Stimulated activated naive CD4-positive, alpha-beta T cell (primary cell): ENCODE results near the gene N4BP2.

ENCODE experiments used
- DNase-seq, 6 experiments: peaks; one replicate each; lab custom pipeline; 2025; lab: John Stamatoyannopoulos, UW

The N4BP2 gene

DNA sequence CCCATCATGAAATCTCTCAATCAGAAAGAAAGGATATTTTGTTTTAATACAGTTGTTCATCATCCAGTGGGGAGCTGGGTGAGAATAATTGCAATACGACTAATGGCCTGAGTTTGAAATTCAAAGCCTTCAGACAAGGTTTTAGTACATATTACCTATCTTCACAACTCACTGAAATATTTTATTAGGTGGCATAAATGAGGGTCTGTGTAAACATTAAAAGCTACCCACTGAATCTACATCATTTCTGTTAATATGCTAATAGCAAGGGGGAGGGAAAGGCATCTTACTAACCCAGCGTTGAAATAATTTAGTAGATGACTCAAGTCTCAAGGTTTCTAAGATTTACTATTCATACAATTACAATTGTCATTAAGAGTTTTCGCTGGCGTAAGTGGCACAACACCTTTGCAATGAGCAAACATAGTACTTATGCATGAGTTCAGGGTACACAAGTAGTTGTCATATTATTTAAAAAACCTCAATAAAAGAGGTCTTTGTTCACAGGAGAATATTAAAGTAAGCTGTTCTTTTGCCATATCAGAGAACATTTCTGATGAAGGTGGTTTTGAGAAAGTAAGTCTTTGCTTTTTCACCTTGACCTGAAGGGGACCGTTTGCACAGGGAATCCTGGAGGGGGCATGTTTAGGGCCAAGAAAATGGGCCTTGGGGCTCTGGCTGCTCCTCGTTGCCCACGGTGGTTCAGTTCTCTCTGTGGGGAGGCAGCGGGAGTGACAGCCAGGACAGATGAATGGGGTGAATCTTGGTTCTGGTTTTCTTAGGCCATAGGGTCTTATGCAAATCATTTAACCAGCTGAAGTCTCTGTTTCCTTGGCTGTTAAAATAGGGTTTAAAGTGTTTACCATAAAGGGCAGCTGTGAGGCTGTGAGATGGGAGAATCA, 135.7 kb downstream of the N4BP2 start:
- no peak for DNase-seq

DNA sequence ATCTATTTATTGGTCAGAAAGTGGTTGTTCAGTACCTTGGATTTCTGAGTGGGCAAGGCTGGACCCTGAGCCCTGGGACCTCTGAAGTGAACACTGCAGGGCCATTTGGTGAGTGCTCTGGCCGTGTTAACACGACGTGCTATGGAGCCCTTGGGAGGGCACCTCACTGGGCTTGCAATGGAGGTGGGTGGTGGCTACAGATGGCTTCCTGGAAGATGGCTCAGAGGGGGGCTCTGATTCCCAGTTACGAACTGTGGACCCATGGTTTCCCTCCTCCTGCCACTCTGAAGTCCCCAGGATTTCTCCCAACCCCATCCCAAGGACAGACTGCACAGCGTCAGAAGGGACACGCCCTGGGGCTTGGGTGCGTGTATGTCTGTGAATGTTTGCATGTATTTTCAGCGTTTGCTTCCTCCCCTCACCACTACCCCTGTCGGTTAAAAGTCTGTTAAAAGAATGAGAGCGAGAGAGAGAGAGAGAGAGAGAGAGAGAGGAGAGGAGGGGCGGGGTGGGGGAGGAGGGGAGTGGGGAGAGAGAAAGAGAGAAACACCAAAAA, 136.4 kb downstream of the N4BP2 start:
- peak; percentile 47 to 79 (median 60) for DNase-seq

DNA sequence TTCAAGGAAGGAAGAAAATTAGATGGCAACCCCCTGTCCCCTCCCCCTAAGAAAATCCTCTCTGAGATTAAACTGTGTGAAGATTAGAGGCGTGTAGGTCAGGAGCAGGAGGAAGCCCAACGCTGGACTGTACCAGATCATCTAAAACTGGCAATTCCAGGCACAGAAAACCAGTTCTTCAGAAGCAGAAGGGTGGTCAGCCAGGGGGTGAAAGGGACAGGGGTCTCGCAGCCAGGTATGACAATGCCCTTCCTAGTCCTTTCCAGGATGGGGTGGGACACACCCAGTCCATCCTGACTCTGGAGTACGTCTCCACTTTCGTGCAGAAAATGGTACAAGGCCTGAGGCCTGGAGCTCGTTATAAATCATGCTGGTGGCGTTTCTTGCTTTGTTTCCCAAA, 136.9 kb downstream of the N4BP2 start:
- DNase-seq: no peak

DNA sequence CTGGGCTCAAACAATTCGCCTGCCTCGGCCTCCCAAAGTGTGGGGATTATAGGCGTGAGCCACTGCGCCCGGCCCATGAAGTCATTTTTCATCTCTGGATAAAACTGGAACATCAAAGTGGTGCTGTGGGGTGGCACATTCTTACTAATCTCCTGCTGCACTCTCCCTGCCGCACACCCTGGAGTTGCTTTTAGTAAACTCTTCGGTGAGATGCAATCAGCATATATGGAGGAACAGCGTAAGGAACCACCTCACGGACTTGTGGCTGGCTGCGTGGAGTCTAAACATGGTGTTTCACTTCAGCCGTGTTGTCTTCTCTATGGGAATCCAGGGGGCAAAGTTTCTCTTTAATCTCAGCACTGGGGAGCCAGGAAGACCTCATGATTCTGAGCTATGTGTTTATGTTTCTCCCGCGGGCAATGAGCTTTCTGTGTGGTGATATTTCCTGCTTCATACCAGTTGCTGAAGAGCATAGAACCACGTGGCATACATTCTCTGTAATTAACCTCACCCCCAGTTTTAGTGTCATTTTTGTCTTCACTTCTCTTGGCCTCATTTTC, 138.0 kb downstream of the N4BP2 start:
- DNase-seq: peak; percentile 40 to 80 (median 70)

DNA sequence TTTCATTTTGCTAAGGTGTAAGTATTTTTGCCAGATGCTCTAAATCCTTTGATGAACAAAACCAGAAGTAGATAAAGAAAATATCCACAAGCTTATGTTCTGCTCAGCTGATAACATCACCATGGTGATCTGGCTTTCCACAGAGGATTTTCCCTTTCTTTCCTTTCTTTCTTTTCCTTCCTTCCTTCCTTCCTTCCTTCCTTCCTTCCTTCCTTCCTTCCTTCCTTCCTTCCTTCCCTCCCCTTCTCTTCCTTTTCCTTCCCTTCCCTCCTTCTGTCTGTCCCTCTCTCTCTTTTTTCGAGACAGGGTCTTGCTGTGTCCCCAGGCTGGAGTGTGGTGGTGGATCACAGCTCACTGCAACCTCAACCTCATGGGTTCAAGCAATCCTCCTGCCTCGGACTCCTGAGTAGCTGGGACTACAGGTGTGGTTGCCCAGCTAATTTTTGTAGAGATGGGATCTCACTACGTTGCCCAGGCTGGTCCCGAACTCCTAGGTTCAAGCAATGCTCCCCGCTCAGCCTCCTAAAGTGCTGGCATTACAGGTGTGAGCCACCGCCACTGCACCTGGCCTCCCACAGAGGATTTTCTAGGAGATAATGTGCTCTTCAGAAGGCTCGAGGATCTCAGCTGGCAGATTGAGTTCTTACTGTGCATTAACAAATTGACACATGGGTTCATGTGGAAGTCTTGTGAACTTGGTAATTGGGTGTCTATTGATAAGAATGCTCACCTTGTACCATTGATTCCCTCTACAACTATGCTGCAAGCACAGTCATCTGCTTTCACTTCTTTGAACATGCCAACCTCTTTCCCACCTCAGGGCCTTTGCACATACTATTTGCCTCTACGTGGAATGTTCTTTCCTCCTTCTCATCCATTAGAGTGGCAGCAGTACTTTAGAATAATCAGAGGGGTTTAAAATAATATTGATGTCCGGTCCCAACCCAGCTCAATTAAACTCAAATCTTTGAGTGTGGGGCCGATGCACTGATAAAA, 138.8 kb downstream of the N4BP2 start:
- DNase-seq: no peak

DNA sequence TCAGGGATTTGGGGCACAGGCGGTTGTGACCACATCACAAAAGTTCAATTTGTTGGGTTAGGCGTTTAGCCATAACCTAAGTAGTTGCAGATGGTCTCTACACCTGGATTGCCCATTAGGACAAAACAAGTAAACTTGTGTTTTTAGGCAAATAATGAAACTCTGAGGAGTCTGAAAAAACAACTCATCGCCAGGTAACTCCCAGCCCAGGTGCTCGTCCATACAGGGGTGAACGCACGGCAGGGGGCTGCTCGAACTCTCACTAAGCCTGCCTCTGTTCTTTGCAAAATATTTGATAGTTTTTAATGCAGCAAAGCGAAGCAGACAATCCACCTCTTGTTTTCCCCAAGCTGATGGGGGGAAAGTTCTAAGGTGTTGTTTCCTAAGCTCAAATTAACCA, 139.6 kb downstream of the N4BP2 start:
- DNase-seq: peak in 2 of 6 experiments; percentile 34 to 60

DNA sequence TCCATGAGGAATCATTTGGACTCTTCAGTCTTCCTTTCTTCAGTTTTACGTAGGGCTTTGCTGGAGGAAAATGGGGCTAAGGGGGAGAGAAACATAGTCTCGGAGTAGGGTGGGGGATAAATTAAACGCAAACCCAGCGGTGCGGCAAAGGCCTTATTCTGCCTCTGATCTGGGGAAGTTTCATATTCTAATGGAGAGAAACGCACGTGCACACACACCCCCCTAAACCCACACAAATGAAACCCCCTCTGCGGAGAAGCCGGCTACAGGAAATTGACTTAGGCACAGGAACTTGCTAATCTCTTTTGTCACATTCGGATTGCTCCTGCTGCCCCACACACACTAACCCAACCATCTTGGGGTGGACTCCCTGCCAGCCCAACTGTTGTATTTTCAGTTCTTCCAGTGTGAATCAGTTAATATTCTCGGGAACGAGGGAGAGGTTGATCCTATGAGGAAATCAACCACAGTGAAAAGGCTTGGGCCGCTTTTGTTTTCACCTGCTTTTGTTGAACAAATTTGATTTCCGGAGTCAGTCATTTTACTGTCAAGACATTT, 140.2 kb downstream of the N4BP2 start, which contains the start of gene RHOH:
TSS of gene RHOH (plus strand) at position 308 of the 558 bp plus-strand sequence. CDS start 46,356 bp downstream, outside the sequence.
- DNase-seq: peak; percentile 67 to 88 (median 79)

DNA sequence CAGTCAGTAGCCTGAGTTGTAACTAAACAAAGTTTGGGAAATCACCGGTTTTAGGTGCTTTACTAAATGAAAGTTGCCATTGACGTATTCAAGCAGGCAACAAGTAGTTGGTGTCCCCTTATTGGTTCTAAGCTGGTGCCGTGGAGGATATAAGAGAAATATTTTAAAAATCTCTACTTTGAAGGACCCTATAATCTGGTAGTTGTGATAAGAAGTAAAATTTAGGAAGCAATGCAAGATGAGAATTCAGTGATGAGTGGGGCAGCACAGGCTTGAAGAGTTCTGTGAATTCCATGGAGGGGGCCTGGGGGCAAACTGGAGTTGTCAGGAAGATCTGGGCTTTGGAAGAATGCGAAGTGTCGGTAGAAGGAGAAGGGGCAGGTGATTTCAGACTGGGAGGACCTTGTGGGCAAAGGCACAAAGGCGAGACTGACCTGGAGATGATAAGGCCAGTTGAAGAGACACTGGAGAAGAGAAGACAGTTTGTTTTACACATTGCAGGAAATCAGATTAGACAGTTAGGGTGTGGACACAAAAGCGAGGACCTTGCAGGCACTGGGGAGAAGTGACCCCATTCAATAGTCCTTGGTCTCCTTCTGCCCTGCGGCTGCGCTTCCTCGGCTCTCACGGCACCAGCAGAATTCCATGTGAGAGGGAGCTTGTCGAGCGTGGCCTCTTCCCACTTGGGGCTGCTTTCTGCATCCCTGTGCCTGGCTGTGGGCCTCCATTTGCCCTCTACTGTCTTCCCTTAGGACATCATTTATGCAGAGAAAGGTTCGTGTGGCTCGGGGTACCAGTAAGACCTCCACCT, 141.4 kb downstream of the N4BP2 start:
- DNase-seq: peak; percentile 28 to 80 (median 60)

DNA sequence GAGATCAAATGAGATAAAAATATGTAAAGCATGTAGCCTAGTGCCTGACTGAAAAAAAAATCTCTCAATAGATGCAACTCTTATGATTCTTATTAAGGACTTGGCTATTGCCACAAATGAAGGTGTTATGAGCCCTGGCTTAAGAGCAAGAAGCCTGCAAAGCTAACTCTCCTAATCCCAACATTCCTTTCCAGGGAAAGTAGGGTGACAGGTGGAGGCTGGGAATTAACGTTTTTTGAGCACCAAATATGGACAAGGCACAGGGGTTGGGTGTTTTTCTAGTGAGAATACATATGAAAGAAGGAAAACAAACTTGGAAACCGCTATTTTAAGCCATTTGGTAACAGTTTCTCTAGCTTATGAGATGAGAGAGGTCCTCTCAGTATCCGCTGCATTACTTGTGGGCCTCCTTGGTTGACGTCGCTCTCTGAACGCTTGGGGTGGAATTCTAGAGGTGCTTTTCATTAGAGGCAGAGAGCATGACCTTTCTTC, 142.6 kb downstream of the N4BP2 start:
- DNase-seq: peak in 5 of 6 experiments; percentile 21 to 63 (median 44)

DNA sequence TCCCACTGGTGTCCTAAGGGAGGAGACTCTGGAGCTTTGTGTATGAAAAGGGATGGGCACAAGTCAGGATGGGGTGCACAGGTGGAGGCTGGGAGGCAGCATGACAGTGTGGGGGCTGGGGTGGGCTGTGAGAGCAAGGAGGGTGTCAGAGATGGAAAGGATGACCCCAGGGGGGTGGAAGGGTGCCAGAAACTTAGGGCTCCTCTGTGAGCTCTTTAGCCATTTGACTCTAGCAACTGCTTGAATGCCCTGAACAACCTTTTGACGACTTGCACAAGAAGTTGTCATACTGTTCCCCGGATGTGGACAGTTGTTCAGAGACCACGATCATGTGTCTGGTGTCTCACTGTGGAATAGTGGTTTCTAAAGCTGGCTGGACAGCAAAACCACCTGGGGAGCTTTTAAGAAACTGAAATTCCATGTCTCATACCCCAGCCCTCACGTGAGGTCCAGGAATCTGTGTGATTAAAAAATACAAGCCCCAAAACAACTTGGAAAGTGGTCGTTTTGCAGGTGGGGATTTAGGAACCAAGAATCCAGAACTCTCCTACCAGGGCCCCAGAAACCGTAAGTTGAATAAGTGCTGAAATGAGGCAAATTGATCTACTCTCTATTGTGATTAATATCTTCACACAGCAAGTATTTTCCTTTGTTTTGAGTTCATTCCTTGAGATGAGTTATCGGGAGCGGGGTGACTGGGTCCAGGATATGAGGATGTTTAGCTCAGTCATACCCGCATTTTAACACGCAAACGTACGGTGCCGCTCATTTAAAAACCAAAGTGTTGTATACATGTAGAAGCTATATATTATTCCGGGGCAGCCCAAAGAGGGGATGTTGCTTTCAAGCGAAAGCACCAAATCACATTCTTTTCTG, 143.6 kb downstream of the N4BP2 start:
- DNase-seq: peak in 5 of 6 experiments; percentile 20 to 62 (median 50)

DNA sequence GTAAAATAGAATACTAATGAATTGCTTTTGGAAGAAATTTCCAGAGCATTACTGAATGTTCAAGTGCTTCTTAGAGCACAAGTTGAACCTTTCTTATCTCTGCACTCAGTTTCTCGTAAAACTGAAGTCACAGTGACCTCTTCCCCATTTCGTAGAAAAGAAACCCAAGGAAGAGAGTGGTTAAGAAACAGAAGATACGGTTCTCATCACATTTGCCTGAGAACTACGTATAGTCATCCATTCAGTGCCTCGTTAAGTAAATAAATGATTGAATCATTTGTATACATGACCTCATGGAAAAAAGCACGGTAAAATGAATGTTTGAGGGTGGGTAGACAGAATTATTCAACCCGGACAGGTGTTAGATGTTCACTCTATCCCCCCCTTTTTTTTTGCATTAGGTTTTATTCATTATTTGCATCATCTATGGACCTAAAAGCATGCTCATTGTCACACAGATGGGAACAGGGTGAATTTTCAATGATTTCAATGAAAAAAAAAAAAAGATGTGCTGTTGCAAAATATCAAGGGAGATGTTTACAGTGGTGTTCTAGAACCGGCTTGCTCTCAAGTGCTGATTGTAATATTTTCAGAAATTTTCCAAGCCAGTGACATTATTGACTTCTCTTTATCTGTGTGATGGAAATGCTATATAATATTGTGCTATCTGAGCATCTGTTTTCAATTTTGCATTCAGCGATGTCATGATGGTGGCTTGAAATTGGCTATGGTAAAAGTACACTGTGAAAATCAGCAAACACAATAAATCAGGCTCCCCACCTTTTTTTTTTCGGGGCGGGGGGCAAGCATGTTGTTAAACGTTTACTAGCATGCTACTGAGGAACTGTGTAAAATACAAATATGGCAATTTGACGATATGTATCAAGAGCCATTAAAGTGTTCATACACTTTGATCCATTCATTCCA, 144.5 kb downstream of the N4BP2 start:
- peak in 2 of 6 experiments; percentile 35 to 42 for DNase-seq

DNA sequence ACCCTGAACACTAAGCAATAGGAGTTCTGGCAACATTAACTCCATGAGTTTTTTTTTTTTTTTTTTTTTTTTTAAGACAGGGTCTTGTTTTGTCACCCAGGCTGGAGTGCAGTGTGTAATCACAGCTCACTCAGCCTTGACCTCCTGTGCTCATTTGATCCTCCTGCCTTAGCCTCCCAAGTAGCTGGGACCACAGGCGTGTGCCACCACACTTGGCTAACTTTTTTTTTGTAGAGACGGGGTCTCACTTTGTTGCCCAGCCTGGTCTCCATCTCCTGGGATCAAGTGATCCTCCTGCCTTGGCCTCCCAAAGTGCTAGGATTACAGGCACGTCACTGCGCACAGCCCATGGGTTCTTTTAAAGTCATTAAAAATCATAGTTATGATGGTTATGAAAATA, 145.2 kb downstream of the N4BP2 start:
- no peak for DNase-seq

DNA sequence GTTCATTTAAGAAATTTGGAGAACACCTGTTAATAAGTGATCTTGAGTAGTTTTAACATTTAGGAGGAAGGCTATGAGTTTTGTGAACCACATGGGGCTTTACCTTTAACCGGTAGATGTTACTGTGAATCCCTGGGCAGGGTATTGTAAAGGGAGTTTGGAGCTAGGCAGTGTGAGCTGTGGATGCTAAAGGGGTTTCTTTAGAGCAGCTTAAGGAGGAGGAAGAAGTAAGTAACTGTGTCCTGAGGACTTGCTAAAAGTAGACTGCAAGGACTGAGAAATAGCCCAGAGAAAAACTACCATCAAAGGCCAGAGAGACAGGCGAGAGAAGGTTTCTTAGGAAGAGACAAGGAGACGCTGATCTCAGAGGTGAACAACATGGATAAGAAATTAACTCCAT, 145.8 kb downstream of the N4BP2 start:
- DNase-seq: no peak

DNA sequence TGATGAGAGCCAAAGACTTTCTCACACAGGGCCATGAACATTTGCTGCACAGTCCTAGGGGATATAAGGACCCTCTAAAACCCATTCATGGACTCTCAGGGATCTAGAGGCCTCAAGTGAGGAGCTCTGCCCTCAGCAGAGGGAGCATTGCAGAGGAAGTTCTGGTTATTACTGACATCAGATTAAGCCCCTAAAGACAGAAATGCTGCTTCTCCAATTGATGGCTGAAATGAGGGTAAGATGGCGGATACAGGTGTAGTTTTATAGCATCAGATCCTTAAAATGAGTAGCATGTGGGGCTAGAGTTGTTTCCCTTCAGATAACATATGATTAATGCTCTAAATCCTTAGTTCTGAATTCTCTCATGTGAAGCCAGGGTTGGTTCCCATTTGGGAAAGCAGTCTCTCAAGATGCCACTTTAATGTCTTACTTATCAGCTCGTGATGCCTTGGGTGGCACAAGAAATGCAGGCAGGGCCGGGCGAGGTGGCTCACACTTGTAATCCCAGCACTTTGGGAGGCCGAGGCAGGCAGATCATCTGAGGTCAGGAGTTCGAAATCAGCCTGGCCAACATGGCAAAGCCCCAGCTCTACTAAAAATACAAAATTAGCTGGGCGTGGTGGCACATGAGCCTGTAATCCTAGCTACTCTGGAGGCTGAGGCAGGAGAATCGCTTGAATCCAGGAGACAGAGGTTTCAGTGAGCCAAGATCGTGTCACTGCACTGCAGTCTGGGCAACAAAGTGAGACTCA, 148.0 kb downstream of the N4BP2 start:
- DNase-seq: no peak

DNA sequence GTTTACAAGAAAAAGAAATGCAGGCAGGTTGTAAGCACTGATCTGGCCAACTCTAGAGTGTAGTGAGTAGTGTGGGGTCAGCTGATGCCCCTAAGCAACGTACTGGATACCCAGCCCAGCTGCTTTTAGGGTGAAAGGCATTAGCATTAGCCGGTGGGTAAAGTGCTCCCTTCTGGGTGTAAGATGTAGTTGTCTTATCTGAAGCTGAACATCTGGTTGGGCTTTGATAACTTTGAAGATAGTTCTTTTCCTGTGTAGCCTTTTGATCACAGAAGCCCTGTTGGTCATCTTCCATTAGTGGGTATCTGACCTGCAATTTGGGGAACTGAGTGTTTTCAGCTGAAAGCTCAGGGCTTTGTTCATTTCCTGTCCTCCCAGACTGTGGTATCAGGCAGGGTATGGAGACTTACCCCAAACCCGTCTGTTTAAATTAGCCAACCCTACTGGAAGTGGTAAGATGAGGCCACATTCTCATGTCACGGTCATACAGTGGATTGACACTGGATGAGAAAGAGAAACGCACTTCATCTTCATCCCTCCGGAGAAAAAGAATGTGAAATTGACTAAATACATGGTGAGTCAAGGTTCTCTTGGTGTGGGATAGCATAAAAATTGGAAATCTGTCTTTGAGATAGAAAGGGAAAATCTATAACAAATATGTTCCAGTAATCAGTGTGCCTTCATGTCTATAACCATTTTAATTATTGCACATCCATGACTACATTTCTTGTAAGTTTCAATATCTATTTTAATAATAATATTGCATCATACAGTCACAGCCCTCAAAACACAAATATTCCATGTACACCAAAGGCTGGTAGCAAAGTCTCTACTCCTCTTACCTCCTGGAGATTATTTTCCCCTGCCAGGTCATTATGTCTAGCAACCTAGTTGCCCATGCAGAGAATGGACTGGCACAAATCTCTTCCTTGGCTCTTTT, 148.9 kb downstream of the N4BP2 start:
- no peak for DNase-seq

DNA sequence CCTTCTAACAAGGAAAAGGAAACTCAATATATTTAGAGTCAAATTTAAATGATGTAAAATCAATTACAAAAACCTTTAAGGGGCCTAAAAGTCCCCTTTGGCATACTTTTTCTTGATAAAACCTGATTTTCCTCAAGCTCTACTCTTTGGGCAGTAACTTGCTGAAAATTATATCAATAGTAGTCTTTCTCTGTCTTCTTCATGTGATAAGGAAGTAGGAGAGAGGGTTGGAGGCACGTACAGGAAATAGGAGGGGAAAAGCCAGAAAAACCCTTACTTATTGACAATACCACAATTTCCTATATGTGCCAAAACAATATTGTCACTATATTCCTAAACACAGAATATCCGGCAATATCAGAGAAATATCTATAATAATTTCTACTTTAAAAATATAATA, 149.8 kb downstream of the N4BP2 start:
- no peak for DNase-seq
